Measurements from ENCODE around the gene ATP8A2. TPM values are rescaled to one million over a fixed set of nuclear protein-coding genes. Genes with fewer than 3 reads are reported as not detected.

Gene ATP8A2
- total RNA-seq, 2 donors from 2014 or later, result 0.08 to 0.19 TPM

- Histone ChIP-seq H3K9me3 (no peaks in the 10 kb centered on the region), H3K27me3 (no peaks in the 10 kb centered on the region), H3K4me1 (no peaks in the 10 kb centered on the region), H3K27ac (no peak overlapping the region), H3K4me3 (no peak overlapping the region), H3K36me3 (no peaks in the 10 kb centered on the region)
- DNase-seq (ENCODE audit: low spot score), result no peak
- TF ChIP-seq CTCF (IDR thresholded peaks at IDR 0.05), result no peak
Observed at GRCh38 chr13:25887962-25888655, 516.3 kb downstream of the ATP8A2 start.

DNA sequence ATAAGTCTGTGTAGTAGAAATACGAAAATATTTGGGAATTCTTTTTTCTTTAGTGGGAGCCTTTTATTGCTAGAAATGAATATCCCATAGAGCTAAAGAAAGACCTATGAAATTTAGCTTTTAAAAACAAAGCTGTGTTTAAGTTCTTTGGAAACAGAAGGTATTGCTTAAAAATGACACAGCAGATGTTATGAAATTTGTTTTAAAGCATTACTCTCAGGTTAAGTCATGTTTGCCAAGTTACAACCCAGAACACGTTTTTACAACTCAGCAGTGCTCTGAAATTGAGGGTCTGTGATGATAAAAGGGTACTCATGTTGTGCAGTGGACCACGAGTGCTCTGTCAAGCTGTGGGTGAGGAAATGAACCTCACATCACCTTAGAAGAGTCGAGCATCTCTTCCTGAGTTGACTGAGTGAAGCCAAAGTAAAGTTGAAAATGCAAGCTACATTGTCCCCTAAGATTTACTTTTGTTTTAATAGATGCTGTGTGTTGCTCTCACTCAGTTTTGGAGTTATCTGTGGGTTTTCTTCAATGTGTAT is 519.0 kb downstream of the ATP8A2 start:
- Histone ChIP-seq H3K9me3 (no peaks in the 10 kb centered on the region), H3K4me3 (no peak overlapping the region), H3K27ac (no peak overlapping the region), H3K27me3 (no peaks in the 10 kb centered on the region), H3K36me3 (no peaks in the 10 kb centered on the region), H3K4me1 (no peaks in the 10 kb centered on the region)
- DNase-seq (ENCODE audit: low spot score), result no peak
- no peak for TF ChIP-seq CTCF (IDR thresholded peaks at IDR 0.05)

DNA sequence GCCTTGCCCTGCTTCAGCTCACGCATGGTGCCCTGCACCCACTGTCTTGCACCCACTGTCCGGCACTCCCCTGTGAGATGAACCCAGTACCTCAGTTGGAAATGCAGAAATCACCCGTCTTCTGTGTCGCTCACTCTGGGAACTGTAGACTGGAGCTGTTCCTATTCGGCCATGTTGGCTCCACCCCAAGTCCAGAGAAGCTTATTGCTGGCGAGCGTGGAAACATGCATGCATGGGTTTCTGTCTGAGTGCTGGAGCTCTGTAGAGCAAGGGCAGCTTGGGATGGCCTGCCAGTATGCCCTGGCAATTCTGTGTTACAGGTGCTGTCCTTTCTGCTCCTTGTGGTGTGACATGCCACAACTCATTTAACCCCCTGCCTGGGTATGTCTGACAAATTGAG is 527.2 kb downstream of the ATP8A2 start:
- DNase-seq (ENCODE audit: low spot score), result no peak
- no peaks in the 10 kb centered on the region for H3K4me1 ChIP-seq
- no peaks in the 10 kb centered on the region for H3K36me3 ChIP-seq
- TF ChIP-seq CTCF (IDR thresholded peaks at IDR 0.05), result no peak
- no peaks in the 10 kb centered on the region for H3K27me3 ChIP-seq
- no peaks in the 10 kb centered on the region for H3K9me3 ChIP-seq
- no peak overlapping the region for H3K27ac ChIP-seq
- H3K4me3 ChIP-seq, result no peak overlapping the region

DNA sequence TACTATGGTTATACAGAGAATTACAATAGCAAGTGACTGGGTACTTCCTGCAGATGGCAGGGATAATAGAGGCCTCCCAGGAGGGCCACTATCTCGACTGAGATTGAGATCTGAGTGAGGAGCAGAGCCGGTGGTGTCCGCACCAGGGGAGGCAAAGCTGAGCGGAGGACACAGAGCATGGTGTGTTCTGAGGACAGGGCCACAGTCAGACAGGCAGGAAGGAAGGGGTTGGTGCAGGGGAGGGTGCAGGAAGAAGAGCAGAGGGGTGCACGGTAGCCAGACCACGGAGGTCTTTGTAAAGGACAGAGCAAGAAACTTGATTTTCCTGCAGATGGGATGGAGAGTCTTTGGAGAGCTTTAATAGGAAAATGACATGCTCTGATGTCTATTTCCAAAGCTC is 527.7 kb downstream of the ATP8A2 start:
- Histone ChIP-seq H3K27me3 (no peaks in the 10 kb centered on the region), H3K9me3 (no peaks in the 10 kb centered on the region), H3K4me1 (no peaks in the 10 kb centered on the region), H3K4me3 (no peak overlapping the region), H3K27ac (no peak overlapping the region), H3K36me3 (no peaks in the 10 kb centered on the region)
- TF ChIP-seq CTCF (IDR thresholded peaks at IDR 0.05), result no peak
- DNase-seq (ENCODE audit: low spot score), result no peak

DNA sequence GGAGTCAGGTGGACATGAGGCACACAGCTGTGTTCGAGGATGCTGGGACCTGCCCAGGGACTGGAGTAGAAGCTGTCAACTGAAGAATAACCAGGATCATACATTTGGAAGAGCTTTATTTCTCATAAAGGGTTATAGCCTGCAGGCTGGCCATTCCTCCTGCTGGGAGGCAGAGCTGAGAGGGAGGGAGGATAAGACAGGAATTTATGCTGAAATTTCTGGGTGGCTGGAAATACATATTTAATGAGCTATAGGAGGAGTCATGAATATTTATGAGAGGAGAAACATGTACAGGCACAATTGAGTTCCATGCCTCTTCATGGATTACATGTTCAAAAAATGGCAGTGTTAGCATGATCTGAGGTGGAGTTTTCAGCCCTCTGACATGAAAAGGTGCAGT is 528.2 kb downstream of the ATP8A2 start:
- H3K9me3 ChIP-seq, result no peaks in the 10 kb centered on the region
- no peak overlapping the region for H3K27ac ChIP-seq
- DNase-seq (ENCODE audit: low spot score), result no peak
- no peaks in the 10 kb centered on the region for H3K36me3 ChIP-seq
- no peak overlapping the region for H3K4me3 ChIP-seq
- H3K4me1 ChIP-seq, result no peaks in the 10 kb centered on the region
- TF ChIP-seq CTCF (IDR thresholded peaks at IDR 0.05), result no peak
- H3K27me3 ChIP-seq, result no peaks in the 10 kb centered on the region
